HepG2 (cell line): ENCODE data around the gene GALNTL6. TPM values are rescaled to one million over a fixed set of nuclear protein-coding genes. Genes with fewer than 3 reads are reported as not detected.

ENCODE experiments used
- ATAC-seq: fragments of 200-7000 bp; cut with Tn5 transposase; 3 replicates; pipeline ENCODE4 v1.9.1; 2020; ENCODE audit warnings: mild to moderate bottlenecking, moderate library complexity
- BruUV-seq: library from RNA; stranded (reverse); fragments of 400-500 nt; replicated peaks from 2 replicates; lab custom pipeline; 2021; lab: Mats Ljungman, UMichigan
- CTCF ChIA-PET: fragments of 300-600 bp; formaldehyde crosslinking; extraction: SDS; loops from one replicate; lab custom pipeline; 2021; ENCODE audit warnings: low total read pairs, inconsistent platforms, low intra/inter-chr PET ratio; lab: Yijun Ruan, JAX
- POLR2A ChIA-PET: fragments of 350-600 bp; sonication (Branson Sonifier 250); formaldehyde crosslinking; loops from one replicate; lab custom pipeline; 2020; ENCODE audit warnings: antibody characterized with exemption, inconsistent platforms; lab: Yijun Ruan, JAX
- DNase-seq: peaks from one replicate; pipeline ENCODE4 v3.0.0-alpha.2; 2015; ENCODE audit warnings: low spot score
- FAIRE-seq: peaks from 3 replicates; lab custom pipeline; 2011; peaks lifted over from hg19 to GRCh38; lab: Jason Lieb, UNC
- H2AFZ ChIP-seq: one replicate; pipeline ENCODE4 v1.6.1; 2011; ENCODE audit warnings: low read length, inconsistent platforms
- H3K27ac ChIP-seq: fragments of 300-600 bp; 3 replicates; pipeline ENCODE4 v1.8.0; 2011; ENCODE audit warnings: mixed run types, mild to moderate bottlenecking, mixed read lengths, low read length, inconsistent platforms; ENCODE audit not compliant: insufficient read depth; ENCODE audit errors: extremely low read length
- H3K27me3 ChIP-seq, 2 experiments: fragments of 200-600 bp in 1 of 2; 2 replicates in 1 of 2; 3 replicates in 1 of 2; pipeline versions ENCODE4 v1.6.0 to v1.8.0; 2011; ENCODE audit warnings: low read length in 2 of 2, mild to moderate bottlenecking in 2 of 2, moderate library complexity in 2 of 2, inconsistent platforms in 1 of 2; ENCODE audit not compliant: insufficient read depth in 2 of 2, control insufficient read depth in 1 of 2
- H3K36me3 ChIP-seq, 2 experiments: fragments of 200-600 bp in 1 of 2; replicated peaks in 1 of 2; 2 replicates in 1 of 2; 3 replicates in 1 of 2; pipeline versions ENCODE4 v1.5.1 to v1.8.0; 2011; ENCODE audit warnings: low read length in 2 of 2, inconsistent platforms in 1 of 2; ENCODE audit not compliant: insufficient read depth in 2 of 2, control insufficient read depth in 1 of 2
- H3K4me1 ChIP-seq: 2 replicates; pipeline ENCODE4 v1.5.1; 2012; ENCODE audit warnings: low read length, inconsistent platforms; ENCODE audit not compliant: insufficient read depth
- H3K4me2 ChIP-seq: 2 replicates; pipeline ENCODE4 v1.6.0; 2011; ENCODE audit warnings: low read depth, low read length, inconsistent platforms
- H3K4me3 ChIP-seq, 3 experiments: fragments of 200-600 bp in 1 of 3; sonication (generic), shearing (Covaris generic) in 1 of 3; replicated peaks in 1 of 3; 2 replicates each; pipeline ENCODE4 v1.5.1; 2011 to 2016; ENCODE audit warnings: low read length in 3 of 3, inconsistent platforms in 2 of 3, low read depth in 2 of 3, mild to moderate bottlenecking in 2 of 3, control low read depth in 1 of 3, mixed read lengths in 1 of 3; ENCODE audit not compliant: insufficient read depth in 1 of 3
- H3K79me2 ChIP-seq: one replicate; pipeline ENCODE4 v1.6.1; 2011; ENCODE audit warnings: low read length, inconsistent platforms; ENCODE audit not compliant: insufficient read depth
- H3K9ac ChIP-seq: 2 replicates; pipeline ENCODE4 v1.6.0; 2011; ENCODE audit warnings: mild to moderate bottlenecking, low read depth, low read length, inconsistent platforms; ENCODE audit not compliant: insufficient read depth
- H3K9me3 ChIP-seq: 2 replicates; pipeline ENCODE4 v1.5.1; 2012; ENCODE audit warnings: mild to moderate bottlenecking, low read length
- H4K20me1 ChIP-seq: 2 replicates; pipeline ENCODE4 v1.6.0; 2011; ENCODE audit warnings: inconsistent platforms, mild to moderate bottlenecking, low read length, moderate library complexity; ENCODE audit not compliant: insufficient read depth
- BHLHE40 ChIP-seq: IDR thresholded peaks from 2 replicates; pipeline ENCODE4 v1.6.1; 2011; ENCODE audit warnings: low read length, improper control_type of control experiment
- CBFB ChIP-seq: sonication (generic); formaldehyde crosslinking; IDR thresholded peaks from 2 replicates; pipeline ENCODE4 v1.4.0; 2020; ENCODE audit warnings: missing genetic modification reagents
- FOSL2 ChIP-seq: sonication (generic); formaldehyde crosslinking; IDR thresholded peaks from 2 replicates; pipeline ENCODE4 v1.4.0; 2020; ENCODE audit warnings: missing genetic modification reagents
- MAF1 ChIP-seq: sonication (generic); formaldehyde crosslinking; IDR thresholded peaks from 2 replicates; pipeline ENCODE4 v1.5.0; 2020; ENCODE audit warnings: missing genetic modification reagents, borderline replicate concordance
- MIER3 ChIP-seq: IDR thresholded peaks from 2 replicates; pipeline ENCODE4 v1.6.1; 2016; ENCODE audit warnings: missing compliant biosample characterization, borderline replicate concordance
- NCOA2 ChIP-seq: sonication (generic); formaldehyde crosslinking; IDR thresholded peaks from 2 replicates; pipeline ENCODE4 v1.8.0; 2022; ENCODE audit warnings: inconsistent platforms
- RELA ChIP-seq: sonication (generic); formaldehyde crosslinking; IDR thresholded peaks from 2 replicates; pipeline ENCODE4 v1.4.0; 2020; ENCODE audit warnings: missing genetic modification reagents
- SIN3A ChIP-seq: IDR thresholded peaks from 2 replicates; pipeline ENCODE4 v1.6.1; 2011; ENCODE audit warnings: low read depth, mild to moderate bottlenecking, control low read depth, low read length, borderline replicate concordance
- SKI ChIP-seq: fragments of 450-650 bp; IDR thresholded peaks from one replicate; pipeline ENCODE4 v1.6.1; 2018; ENCODE audit warnings: mild to moderate bottlenecking; ENCODE audit not compliant: partially characterized antibody
- TBX3 ChIP-seq: fragments of 450-650 bp; IDR thresholded peaks from 2 replicates; pipeline ENCODE4 v1.6.1; 2017; ENCODE audit warnings: antibody characterized with exemption, mild to moderate bottlenecking, inconsistent platforms, borderline replicate concordance
- ZFP1 ChIP-seq: IDR thresholded peaks from 2 replicates; pipeline ENCODE4 v1.6.1; 2016
- ZNF44 ChIP-seq: sonication (generic); formaldehyde crosslinking; IDR thresholded peaks from 2 replicates; pipeline ENCODE4 v1.5.1; 2020; ENCODE audit warnings: mild to moderate bottlenecking, missing genetic modification reagents
- ZNF496 ChIP-seq: sonication (generic); formaldehyde crosslinking; IDR thresholded peaks from 2 replicates; pipeline ENCODE4 v1.8.1; 2023; ENCODE audit warnings: mild to moderate bottlenecking, moderate library complexity, missing genetic modification reagents; ENCODE audit not compliant: insufficient replicate concordance
- ZNF598 ChIP-seq: sonication (generic); formaldehyde crosslinking; IDR thresholded peaks from 2 replicates; pipeline ENCODE4 v1.5.1; 2020; ENCODE audit warnings: mild to moderate bottlenecking, missing genetic modification reagents, borderline replicate concordance
- ZSCAN22 ChIP-seq: sonication (generic); formaldehyde crosslinking; IDR thresholded peaks from 2 replicates; pipeline ENCODE4 v1.4.0; 2020; ENCODE audit warnings: mild to moderate bottlenecking, missing genetic modification reagents
- in situ Hi-C: cut with HindIII; loops from 2 replicates; pipeline ENCODE4 v1.10.0; 2017; ENCODE audit warnings: low pct_unique_long_range_greater_than_20kb; ENCODE audit not compliant: extremely low pct_ligation_motif_present
- intact Hi-C: fragments of 100-400 bp; cut with micrococcal nuclease; formaldehyde crosslinking; loops from one replicate; pipeline ENCODE4 v1.10.0; 2022; ENCODE audit not compliant: unreplicated experiment
- polyA plus RNA-seq, 8 experiments: library from polyadenylated mRNA; depleted of rRNA in 3 of 8; stranded (reverse) in 7 of 8; unstranded in 1 of 8; fragments of >200 nt; fragmentation: Illumina TruSeq in 4 of 8; extraction: Trizol in 4 of 8; gene quantifications; 2 replicates each; pipeline versions ENCODE4 v1.2.1 to v1.2.3, GENCODE V29; 2011 to 2016; ENCODE audit warnings: low read depth in 4 of 8, missing spikeins in 1 of 8, mixed read lengths in 1 of 8; ENCODE audit not compliant: insufficient read depth in 1 of 8
- total RNA-seq, 5 experiments: library from RNA; depleted of rRNA; stranded (reverse); fragments of >200 nt; fragmentation: Illumina TruSeq; extraction: Trizol; gene quantifications; 2 replicates each; pipeline ENCODE4 v1.2.3, GENCODE V29; 2016; ENCODE audit warnings: low read depth in 1 of 5
- TF ChIP-seq, protein P1 (sequence below): sonication (generic); formaldehyde crosslinking; IDR thresholded peaks from 2 replicates; pipeline ENCODE4 v1.4.0; 2020; ENCODE audit warnings: missing genetic modification reagents, borderline replicate concordance
- TF ChIP-seq, protein P2 (sequence below): IDR thresholded peaks from 2 replicates; pipeline ENCODE4 v1.6.1; 2018; ENCODE audit warnings: missing genetic modification reagents, mild to moderate bottlenecking, missing compliant biosample characterization
- TF ChIP-seq, protein P3 (sequence below): sonication (generic); formaldehyde crosslinking; conservative IDR thresholded peaks from 2 replicates; pipeline ENCODE4 v1.5.0; 2020; ENCODE audit warnings: missing genetic modification reagents
- TF ChIP-seq, protein P4 (sequence below): sonication (generic); formaldehyde crosslinking; IDR thresholded peaks from 2 replicates; pipeline ENCODE4 v1.4.0; 2020; ENCODE audit warnings: missing genetic modification reagents, borderline replicate concordance

GALNTL6 gene
- total and polyA plus RNA-seq, 2 of the 13 experiments (the other 11 are each of a cell fraction or from before 2014, with no cell fraction given), result not detected

DNA sequence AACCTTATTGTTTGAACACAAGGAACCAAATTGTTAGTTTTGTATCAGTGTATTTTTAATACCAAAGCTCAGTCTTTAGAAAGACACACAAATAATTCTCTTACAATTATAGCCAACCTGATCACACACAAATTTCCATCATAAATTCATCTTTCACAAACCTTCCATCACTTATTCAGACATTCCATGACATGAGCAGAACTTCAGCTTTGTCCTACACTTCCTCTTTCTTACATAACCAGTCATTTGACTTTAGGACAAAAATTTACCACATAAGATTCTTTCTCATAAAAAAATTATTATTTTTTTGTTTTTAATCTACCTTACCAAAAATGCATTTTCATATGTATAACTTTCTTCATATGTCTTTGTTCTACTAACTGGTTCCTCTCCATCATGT lies 312.2 kb downstream of the GALNTL6 start:
- Histone ChIP-seq H3K79me2 (no peaks in the 10 kb centered on the region), H3K9me3 (no peaks in the 10 kb centered on the region), H4K20me1 (no peaks in the 10 kb centered on the region), H3K27ac (no peak overlapping the region), H3K36me3 (no peaks in the 10 kb centered on the region), H3K4me2 (no peak overlapping the region), H2AFZ (no peak overlapping the region), H3K9ac (no peak overlapping the region), H3K4me3 (no peak overlapping the region), H3K27me3 (no peaks in the 10 kb centered on the region), H3K4me1 (no peaks in the 10 kb centered on the region)
- FAIRE-seq (no peak), DNase-seq (no peak), ATAC-seq (no peak)
- POLR2A ChIA-PET, result no interaction called here
- intact Hi-C loops (no loop called here), in situ Hi-C loops (no loop called here)
- CTCF ChIA-PET, result no interaction called here
- no TSS peak for BruUV-seq
- TF ChIP-seq ZSCAN22 (CRISPR knock-in tag) (no peak), NCOA2 (CRISPR knock-in tag) (no peak), SIN3A (no peak), CBFB (CRISPR knock-in tag) (no peak), RELA (no peak), ZNF598 (CRISPR knock-in tag) (no peak), ZFP1 (CRISPR knock-in tag) (no peak), MIER3 (CRISPR knock-in tag) (no peak), ZNF496 (CRISPR knock-in tag) (no peak), SKI (no peak), ZNF44 (CRISPR knock-in tag) (no peak), MAF1 (CRISPR knock-in tag) (no peak), BHLHE40 (no peak), FOSL2 (CRISPR knock-in tag) (no peak), TBX3 (no peak)
- TF ChIP-seq, protein P1, sequence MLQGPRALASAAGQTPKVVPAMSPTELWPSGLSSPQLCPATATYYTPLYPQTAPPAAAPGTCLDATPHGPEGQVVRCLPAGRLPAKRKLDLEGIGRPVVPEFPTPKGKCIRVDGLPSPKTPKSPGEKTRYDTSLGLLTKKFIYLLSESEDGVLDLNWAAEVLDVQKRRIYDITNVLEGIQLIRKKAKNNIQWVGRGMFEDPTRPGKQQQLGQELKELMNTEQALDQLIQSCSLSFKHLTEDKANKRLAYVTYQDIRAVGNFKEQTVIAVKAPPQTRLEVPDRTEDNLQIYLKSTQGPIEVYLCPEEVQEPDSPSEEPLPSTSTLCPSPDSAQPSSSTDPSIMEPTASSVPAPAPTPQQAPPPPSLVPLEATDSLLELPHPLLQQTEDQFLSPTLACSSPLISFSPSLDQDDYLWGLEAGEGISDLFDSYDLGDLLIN (CRISPR knock-in tag), result no peak
- TF ChIP-seq, protein P2, sequence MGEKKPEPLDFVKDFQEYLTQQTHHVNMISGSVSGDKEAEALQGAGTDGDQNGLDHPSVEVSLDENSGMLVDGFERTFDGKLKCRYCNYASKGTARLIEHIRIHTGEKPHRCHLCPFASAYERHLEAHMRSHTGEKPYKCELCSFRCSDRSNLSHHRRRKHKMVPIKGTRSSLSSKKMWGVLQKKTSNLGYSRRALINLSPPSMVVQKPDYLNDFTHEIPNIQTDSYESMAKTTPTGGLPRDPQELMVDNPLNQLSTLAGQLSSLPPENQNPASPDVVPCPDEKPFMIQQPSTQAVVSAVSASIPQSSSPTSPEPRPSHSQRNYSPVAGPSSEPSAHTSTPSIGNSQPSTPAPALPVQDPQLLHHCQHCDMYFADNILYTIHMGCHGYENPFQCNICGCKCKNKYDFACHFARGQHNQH (CRISPR knock-in tag), result no peak
- TF ChIP-seq, protein P3, sequence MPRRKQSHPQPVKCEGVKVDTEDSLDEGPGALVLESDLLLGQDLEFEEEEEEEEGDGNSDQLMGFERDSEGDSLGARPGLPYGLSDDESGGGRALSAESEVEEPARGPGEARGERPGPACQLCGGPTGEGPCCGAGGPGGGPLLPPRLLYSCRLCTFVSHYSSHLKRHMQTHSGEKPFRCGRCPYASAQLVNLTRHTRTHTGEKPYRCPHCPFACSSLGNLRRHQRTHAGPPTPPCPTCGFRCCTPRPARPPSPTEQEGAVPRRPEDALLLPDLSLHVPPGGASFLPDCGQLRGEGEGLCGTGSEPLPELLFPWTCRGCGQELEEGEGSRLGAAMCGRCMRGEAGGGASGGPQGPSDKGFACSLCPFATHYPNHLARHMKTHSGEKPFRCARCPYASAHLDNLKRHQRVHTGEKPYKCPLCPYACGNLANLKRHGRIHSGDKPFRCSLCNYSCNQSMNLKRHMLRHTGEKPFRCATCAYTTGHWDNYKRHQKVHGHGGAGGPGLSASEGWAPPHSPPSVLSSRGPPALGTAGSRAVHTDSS, result no peak
- TF ChIP-seq, protein P4, sequence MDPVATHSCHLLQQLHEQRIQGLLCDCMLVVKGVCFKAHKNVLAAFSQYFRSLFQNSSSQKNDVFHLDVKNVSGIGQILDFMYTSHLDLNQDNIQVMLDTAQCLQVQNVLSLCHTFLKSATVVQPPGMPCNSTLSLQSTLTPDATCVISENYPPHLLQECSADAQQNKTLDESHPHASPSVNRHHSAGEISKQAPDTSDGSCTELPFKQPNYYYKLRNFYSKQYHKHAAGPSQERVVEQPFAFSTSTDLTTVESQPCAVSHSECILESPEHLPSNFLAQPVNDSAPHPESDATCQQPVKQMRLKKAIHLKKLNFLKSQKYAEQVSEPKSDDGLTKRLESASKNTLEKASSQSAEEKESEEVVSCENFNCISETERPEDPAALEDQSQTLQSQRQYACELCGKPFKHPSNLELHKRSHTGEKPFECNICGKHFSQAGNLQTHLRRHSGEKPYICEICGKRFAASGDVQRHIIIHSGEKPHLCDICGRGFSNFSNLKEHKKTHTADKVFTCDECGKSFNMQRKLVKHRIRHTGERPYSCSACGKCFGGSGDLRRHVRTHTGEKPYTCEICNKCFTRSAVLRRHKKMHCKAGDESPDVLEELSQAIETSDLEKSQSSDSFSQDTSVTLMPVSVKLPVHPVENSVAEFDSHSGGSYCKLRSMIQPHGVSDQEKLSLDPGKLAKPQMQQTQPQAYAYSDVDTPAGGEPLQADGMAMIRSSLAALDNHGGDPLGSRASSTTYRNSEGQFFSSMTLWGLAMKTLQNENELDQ, result no peak
